ENCODE measurements around the gene GSE1. TPM values are rescaled to one million over a fixed set of nuclear protein-coding genes. Genes with fewer than 3 reads are reported as not detected.

GSE1 gene
- total RNA-seq, 1 experiment from 2014 or later: 38.4 TPM

- no peaks in the 10 kb centered on the region for H3K9me2 ChIP-seq (replicated peaks; ENCODE audit: low read length)
- H3K4me3 ChIP-seq (ENCODE audit: low read length): no peak overlapping the region
- no peaks in the 10 kb centered on the region for H3K27me3 ChIP-seq (ENCODE audit: low read length)
- no peaks in the 10 kb centered on the region for H3K9me3 ChIP-seq (ENCODE audit: low read length)
- ATAC-seq (no peak), DNase-seq (no peak)
- no peaks in the 10 kb centered on the region for H3F3A ChIP-seq (ENCODE audit: low read length, unreplicated experiment)
- ChIA-PET CTCF (no interaction called here), POLR2A (ENCODE audit: unreplicated experiment) (no interaction called here)
- H3K9ac ChIP-seq (ENCODE audit: low read length): no peak overlapping the region
- H3K4me1 ChIP-seq (ENCODE audit: insufficient read depth, low read length): no peaks in the 10 kb centered on the region
- intact Hi-C loops (cut with micrococcal nuclease): no loop called here
- TF ChIP-seq CTCF (conservative IDR thresholded peaks at IDR 0.05; ENCODE audit: low read depth, low read length) (no peak), EZH2 (IDR thresholded peaks at IDR 0.05; ENCODE audit: low read length, unreplicated experiment) (no peak), EZH2phosphoT487 (IDR thresholded peaks at IDR 0.05; ENCODE audit: borderline replicate concordance, low read length) (no peak)
- no peaks in the 10 kb centered on the region for H4K20me1 ChIP-seq (ENCODE audit: low read length)
- H3K4me2 ChIP-seq (ENCODE audit: low read length): no peak overlapping the region
- H3K79me2 ChIP-seq (ENCODE audit: low read length): no peaks in the 10 kb centered on the region
- no peak overlapping the region for H2AFZ ChIP-seq (ENCODE audit: low read length)
- no peak overlapping the region for H3K27ac ChIP-seq (ENCODE audit: low read length)
- H3K36me3 ChIP-seq (ENCODE audit: low read depth, low read length): peaks cover 14% of the 10 kb centered on the region; the same call in 1 of the 2 replicates
- BruUV-seq (replicated peaks): no TSS peak
Measured at GRCh38 chr16:85712801-85713200, 99.7 kb downstream of the GSE1 start.

DNA sequence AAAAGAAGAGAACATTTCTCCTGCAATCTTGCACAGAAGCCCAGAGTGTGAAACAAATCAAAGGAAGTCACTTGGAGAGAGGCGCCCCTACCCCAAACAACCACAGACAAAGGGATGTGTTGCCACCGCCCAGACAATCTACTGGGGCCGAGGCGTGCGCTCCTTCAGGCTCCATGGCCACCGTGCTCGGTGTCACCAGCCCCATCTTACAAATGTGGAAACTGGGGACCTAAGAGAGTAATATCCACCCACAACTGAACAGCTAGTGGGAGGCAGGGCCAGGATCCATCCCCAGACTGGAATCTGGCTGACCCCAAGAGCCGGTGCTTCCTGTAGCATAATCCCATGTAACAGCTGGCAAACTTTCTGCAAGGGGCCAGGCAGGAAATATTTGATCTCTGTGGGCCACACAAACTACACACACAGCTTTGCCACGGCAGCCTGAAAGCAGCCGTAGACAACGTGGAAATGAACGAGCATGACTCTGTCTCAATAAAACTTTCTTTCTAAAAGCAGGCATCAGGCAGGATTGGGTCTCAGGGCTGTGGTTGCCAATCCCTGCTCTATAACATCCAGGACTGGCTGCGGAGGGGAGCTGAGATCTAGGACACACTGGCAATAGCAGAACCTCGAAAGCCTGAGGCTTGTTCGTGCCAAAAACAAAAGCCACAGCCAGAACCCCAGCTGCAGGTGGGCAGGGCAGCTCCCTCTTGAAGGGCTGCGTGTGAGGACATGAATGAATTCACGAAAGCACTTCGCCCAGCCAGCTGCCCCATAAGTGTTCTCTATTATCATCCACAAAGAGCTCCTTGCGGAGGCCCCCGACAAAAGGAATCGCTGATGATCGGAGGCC lies 102.3 kb downstream of the GSE1 start:
- peaks cover 14% of the 10 kb centered on the region; the same call in 1 of the 2 replicates for H3K36me3 ChIP-seq (ENCODE audit: low read depth, low read length)
- intact Hi-C loops (cut with micrococcal nuclease): no loop called here
- ATAC-seq: no peak

More for the DNA sequence above, 102.3 kb downstream of the GSE1 start:
- TF ChIP-seq CTCF (conservative IDR thresholded peaks at IDR 0.05; ENCODE audit: low read depth, low read length) (no peak), EZH2 (IDR thresholded peaks at IDR 0.05; ENCODE audit: low read length, unreplicated experiment) (no peak), EZH2phosphoT487 (IDR thresholded peaks at IDR 0.05; ENCODE audit: borderline replicate concordance, low read length) (no peak)
- no peak overlapping the region for H3K4me2 ChIP-seq (ENCODE audit: low read length)
- peaks cover 10% of the 10 kb centered on the region for H3K4me1 ChIP-seq (ENCODE audit: insufficient read depth, low read length)
- no peak overlapping the region for H3K27ac ChIP-seq (ENCODE audit: low read length)
- H3K79me2 ChIP-seq (ENCODE audit: low read length): no peaks in the 10 kb centered on the region
- H3K9me3 ChIP-seq (ENCODE audit: low read length): no peaks in the 10 kb centered on the region
- H3K9me2 ChIP-seq (replicated peaks; ENCODE audit: low read length): no peaks in the 10 kb centered on the region
- DNase-seq: no peak
- no TSS peak for BruUV-seq (replicated peaks)
- no peak overlapping the region for H3K4me3 ChIP-seq (ENCODE audit: low read length)
- no peaks in the 10 kb centered on the region for H3F3A ChIP-seq (ENCODE audit: low read length, unreplicated experiment)
- H3K27me3 ChIP-seq (ENCODE audit: low read length): no peaks in the 10 kb centered on the region
- ChIA-PET CTCF (no interaction called here), POLR2A (ENCODE audit: unreplicated experiment) (no interaction called here)
- H4K20me1 ChIP-seq (ENCODE audit: low read length): no peaks in the 10 kb centered on the region
- no peak overlapping the region for H3K9ac ChIP-seq (ENCODE audit: low read length)
- no peak overlapping the region for H2AFZ ChIP-seq (ENCODE audit: low read length)

Measured in PC-3 (cell line).